HG03039 (cell line): Measurements from ENCODE around the gene PHAF1.

Experiments
- ATAC-seq: cut with Tn5 transposase; IDR thresholded peaks from one replicate; pipeline ENCODE4 v1.9.1; 2021; ENCODE audit warnings: mild to moderate bottlenecking, moderate library complexity; ENCODE audit not compliant: unreplicated experiment

The PHAF1 gene

GRCh38 chr16:67177743-67178699 is 68.3 kb downstream of the PHAF1 start:
- ATAC-seq: no peak

DNA sequence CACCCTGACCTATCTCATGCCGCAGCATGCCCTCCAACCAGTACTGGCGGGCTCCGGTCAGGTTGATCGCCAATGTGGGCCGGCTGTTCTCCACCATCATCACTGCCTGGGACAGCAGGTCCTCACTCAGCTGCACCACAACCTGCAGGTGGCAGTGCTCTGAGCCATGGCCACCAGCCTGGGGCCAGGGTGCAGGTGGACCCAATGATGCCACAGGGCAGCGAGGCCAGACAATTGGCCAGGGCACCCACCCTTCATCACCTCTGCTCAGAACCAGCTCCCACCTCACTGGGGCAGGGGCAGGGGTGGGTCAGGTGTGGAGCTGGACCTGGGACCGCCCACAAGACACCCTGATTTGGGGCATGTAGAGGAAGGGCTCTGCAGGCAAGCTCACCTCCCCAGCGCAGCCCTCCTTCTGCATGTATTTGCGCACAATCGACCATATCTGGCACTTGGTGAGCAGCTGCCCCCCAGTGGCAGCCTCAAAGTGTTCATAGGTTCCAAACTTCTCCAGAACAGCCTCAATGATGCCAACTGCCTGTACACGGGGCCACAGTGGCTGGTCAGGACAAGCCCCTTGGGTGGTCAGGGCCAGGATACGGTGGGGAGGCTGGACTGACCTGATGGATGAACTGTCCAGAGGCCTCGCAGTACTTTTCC is 69.8 kb downstream of the PHAF1 start:
- ATAC-seq: no peak

GRCh38 chr16:67180166-67180565 is 70.4 kb downstream of the PHAF1 start:
- no peak for ATAC-seq

GRCh38 chr16:67181346-67181745 is 71.6 kb downstream of the PHAF1 start:
- no peak for ATAC-seq

- no peak for ATAC-seq
Observed at GRCh38 chr16:67182288-67182687, 72.5 kb downstream of the PHAF1 start.

- no peak for ATAC-seq
Observed at GRCh38 chr16:67183284-67183626, 73.5 kb downstream of the PHAF1 start.

GRCh38 chr16:67183627-67184452 is 74.1 kb downstream of the PHAF1 start, which contains the start of gene MATCAP1:
MATCAP1 (minus strand) TSS chr16:67183963; CDS start chr16:67180610, 3,353 bp downstream.
- peak; percentile 86 for ATAC-seq

DNA sequence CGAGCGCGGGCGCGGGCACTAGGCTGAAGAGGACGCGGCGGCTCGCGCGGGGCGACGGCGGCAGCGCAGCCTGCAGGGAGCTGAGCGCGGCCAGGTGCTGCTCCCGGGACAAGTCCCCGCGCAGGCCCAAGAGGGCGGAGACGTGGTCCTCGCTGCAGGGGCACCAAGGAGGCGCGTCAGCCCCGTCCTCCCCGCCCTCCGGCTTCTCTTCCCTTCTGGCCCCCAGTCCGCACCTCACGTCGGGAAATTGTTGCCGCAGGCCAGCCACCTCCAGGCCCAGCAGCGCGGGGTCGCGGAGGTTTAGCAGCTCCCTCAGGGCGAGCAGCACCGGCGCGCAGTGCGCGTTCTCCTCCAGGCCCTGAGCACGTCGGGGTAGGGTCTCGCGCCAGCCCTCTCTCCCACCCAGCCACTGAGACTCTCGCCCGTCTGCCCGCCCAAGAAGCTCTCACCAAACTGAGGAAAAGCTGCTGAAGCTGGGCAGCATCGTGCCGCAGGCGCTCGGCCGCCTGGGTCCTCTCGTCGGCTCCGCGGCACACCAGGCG is 74.8 kb downstream of the PHAF1 start:
- no peak for ATAC-seq

DNA sequence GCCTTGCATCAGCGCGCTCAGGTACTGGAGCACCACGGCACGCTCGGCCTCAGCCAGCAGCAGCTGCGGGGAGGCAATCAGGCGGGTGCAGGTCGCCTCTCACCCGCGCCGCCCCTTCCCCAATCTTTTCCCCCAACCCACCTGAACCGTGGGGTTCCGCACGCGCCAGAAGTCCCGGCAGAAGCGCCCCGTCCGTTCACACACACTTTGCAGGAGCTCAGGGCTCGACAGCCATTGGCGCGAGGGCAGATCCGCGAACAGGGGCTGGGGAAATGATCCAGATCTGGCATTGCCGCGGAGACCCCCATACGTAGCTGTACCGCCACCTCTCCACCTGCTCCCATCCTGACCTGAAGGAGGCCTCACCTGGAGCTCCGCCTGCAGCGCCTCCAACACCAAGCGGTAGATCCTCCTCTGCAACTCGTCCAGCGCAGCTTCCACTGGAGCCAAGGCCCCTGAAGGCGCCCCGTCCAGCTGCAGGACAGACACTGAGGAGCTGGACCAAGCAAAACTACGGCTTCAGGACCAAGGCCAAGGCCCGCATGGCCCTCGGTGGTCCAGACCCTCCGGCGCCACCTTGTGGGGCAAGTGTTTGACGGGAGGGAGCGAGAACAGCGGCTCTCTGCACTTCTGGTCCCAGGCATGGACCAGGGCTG is 75.4 kb downstream of the PHAF1 start:
- ATAC-seq: no peak

- ATAC-seq: no peak
Observed at GRCh38 chr16:67185651-67186134, 76.0 kb downstream of the PHAF1 start.

- ATAC-seq: no peak
Observed at GRCh38 chr16:67186550-67186950, 76.8 kb downstream of the PHAF1 start.

DNA sequence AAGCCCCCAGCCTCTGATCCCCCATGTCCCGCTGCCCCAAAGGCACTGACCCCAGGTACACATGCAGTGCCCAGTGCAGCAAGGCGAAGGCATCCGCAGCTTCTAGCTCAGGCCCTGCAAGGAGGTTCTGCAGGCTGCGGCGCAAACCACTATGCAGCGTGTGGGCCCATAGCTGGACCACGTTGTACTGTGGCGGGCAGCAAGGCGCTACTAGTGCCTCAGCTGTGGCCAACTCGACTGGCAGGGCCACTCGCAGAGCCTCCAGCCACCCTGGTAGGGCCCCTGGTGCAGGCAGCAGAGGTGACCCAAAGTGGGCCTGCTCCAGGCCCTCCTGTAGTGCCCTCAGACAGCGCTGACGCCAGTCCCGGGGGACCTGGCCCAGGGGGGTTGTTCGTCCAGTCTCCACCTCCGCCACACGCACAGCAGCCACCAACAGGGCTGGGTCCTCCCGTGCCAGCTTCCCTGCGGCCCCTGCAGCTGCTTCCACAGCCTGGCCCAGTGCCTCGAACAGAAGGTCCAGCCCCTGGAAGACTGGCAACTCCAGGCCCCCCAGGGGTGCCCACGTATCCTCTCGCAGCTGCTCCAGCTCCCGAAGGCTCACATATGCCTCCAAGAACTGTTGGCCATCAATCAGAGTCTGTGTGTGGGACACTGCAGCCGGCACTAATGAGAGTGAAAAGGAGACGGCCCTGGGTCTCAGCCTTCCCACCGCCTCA is 77.6 kb downstream of the PHAF1 start:
- ATAC-seq: no peak

DNA sequence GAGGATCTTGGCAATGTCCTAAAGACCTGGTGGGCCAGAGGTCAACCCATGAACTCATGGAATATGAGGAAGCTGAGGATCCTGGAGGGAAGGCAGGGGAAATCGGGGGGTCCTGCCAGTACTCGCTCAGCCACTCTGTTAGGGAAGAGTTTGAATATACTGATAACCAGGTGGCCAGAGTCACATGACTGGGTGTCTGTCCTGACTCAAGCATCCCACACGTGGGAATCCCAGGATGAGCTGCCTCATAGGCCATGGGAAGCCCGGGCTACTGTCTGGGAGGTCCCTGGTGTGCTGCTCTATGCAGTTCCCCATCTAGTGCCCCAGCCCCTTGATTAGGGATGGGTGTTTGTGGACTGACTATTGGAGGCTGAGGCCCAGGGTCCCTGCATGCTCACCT is 78.6 kb downstream of the PHAF1 start:
- ATAC-seq: no peak

DNA sequence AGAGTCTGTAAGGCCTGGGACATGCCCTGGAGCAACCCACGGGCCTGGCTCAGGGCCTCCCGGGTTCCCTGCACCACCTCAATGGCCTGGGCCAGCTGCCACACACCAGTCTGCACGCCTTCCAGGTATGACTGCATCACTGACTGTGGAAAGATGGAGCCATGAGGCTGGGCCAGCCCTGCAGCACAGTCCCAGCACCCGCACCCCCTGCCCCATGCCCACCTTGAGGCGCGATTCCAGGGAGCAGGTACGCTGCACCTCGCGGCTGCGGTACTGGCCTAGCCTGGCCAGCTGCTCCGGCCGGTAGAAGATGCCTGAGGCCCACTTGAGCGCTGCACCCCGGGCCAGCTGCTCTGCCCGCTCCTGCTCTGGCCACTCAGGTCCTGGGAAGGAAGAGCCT is 79.1 kb downstream of the PHAF1 start:
- no peak for ATAC-seq

- ATAC-seq: no peak
Observed at GRCh38 chr16:67190041-67190440, 80.3 kb downstream of the PHAF1 start, which contains the start of gene EXOC3L1. EXOC3L1 (minus strand) TSS chr16:67190136; CDS start chr16:67189676, 460 bp downstream.

DNA sequence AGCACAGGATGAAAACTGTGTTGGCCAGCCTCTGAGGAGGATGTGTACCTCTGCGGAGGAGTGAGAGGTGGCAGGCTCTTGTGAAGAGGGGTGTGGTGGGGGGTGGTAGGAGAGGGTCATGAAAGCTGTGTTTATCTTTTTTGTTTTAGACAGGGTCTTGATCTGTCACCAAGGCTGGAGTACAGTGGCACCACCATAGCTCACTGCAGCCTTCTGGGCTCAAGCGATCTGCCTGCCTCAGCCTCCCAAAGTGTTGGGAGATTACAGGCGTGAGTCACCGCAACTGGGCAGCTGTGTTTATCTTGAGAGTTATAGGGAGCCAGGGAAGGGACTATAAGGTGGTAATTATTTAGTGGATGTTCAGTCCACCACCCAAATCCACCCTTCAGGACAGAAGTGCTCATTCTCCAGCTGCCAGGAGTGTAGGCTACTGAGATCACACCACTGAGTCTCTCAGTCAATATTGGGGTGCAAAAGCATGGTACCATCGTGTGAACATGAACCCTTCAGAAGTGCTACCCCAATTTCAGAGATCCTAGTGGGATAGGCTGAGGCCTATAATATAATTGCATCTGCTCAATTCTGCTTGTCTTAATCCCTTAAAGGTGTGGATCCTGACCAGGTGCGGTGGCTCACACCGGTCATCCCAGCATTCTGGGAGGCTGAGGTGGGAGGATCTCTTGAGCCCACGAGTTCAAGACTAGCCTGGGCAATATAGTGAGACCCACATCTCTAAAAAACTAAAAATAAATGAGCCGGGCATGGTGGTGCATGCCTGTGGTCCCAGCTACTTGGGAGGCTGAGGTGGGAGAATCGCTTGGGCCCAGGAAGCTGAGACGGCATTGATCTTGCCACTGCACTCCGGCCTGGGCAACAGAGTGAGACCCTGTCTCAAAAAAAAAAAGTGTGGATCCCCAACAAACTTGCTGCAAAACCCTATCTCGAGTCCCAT is 81.0 kb downstream of the PHAF1 start:
- ATAC-seq: no peak

GRCh38 chr16:67191411-67191994 is 81.8 kb downstream of the PHAF1 start:
- ATAC-seq: no peak
